GM18526 (cell line): ENCODE measurements around the gene APLN.

Experiments
- POLR2A ChIP-seq: IDR thresholded peaks from 3 replicates; pipeline ENCODE4 v1.6.1; 2011; ENCODE audit not compliant: insufficient read length; ENCODE audit errors: extremely low read depth

APLN gene

DNA sequence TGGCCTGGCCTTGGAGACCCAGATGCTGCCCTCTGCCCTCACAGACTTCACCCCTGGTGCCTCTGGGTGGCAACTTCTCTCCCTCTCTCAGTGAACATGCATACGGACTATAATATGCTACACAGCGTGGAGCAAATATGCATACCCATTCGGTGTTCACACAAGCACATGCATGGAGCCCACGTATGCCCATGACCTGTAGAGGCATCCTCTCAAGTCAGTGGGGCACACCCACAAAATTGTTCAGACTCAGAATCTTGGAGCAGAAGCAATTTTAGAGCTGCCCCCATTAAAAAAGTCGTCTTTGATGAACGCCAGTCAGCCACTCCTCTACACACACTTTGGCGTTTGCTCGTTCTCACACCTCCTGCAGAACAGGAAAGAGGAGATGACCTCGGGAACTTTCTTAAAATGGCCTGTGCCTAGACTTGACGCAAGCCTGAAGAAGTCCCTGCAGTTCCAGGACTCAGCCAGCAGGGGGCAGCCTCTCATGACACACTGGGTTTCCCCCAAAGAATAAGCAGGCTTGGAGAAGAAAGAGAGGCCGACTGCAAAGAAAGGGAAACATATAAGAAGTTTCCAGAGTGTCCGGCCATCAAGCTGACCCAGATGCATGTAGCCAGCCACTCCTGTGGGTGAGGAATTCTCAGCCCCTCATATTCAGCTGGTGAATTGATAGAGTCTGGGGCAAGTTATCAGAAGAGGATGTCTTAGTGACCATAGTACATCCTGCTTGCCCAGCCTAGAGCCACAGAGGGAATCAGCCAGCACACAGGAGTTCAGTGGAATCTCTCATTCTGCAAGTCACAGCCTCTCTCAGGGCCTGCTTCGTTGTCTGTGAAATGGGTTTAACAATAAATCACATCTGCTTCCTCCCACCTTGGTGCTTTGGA lies 17.3 kb downstream of the APLN start:
- no peak for TF ChIP-seq POLR2A

DNA sequence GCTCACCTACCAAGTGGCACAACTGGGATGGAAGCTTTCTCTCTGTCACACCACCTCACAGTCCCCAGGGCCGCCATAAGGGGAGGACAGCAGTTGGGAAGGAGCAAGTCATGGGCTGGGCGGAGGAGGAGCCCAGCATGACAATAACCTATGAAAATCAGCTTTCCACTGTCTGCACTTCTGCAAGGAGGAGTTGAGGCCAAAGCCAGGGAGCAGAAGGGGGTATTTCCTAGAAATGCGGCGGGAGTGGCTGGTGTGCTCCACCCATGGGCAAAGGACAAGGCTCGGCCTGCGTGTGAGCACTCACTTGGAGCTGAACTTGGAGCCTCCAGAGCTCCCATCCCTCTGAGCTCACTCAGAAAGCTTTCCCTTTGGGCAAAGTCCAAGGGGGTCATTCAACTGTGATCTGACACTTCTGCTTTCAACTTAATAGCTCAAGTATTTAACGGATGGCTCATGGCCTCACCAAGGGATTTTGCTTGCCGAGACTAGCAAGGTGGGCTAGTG lies 18.5 kb downstream of the APLN start:
- no peak for TF ChIP-seq POLR2A

DNA sequence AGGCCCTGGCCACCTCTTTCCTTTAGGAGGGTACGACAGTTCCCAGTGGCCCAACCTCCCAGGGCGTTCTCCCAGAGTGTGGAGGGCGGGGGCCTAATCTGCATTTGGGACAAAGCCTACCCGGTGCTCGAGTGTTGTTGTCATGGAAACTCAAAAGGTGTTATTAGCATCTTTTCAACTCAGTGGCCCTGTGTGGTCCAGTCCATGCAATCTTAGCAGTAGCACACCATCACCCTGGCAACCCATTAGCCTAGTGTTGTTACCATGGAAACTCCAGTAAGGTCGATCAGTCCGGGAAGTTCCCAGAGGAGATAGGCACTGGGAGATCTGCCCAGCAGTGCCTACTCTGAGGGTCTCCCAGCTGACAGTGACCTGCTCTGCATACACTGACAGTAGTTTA lies 20.2 kb downstream of the APLN start:
- no peak for TF ChIP-seq POLR2A

DNA sequence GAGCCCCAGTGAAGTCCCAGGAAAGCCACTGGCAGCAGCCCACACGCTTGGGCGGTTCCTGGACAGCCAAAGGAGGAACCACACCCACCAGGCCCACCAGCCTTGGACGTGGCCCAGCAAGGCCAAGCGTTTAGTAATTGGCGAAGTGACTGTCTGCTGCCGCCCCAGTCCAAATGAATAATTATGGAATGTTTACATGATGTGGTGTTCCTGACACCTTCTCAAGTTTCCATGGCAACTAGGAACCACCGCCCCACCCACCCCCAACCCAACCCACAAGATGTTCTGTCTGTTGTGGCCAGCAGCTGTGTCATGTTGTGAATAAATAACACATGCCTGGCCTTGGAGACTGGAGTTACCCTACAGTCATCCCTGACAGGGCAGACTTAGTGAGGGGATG lies 22.3 kb downstream of the APLN start:
- TF ChIP-seq POLR2A, result no peak

DNA sequence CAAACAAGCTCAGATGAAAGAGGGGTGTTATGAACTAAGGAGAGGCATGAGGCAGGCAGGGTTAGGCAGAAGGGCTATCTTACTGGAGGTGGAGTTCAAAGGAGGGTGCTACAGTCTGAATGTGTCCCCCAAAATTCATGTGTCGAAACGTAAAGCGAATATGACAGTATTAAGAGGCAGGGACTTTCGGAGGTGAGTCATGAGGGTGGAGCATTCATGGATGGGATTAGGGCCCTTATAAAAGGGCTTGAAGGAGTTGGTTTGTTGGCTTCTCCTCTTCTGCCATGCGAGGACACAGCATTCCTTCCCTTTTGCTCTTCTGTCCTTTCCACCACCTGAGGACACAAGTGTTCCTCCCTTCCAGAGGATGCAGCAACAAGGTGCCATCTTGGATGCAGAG lies 22.9 kb downstream of the APLN start:
- TF ChIP-seq POLR2A, result no peak

DNA sequence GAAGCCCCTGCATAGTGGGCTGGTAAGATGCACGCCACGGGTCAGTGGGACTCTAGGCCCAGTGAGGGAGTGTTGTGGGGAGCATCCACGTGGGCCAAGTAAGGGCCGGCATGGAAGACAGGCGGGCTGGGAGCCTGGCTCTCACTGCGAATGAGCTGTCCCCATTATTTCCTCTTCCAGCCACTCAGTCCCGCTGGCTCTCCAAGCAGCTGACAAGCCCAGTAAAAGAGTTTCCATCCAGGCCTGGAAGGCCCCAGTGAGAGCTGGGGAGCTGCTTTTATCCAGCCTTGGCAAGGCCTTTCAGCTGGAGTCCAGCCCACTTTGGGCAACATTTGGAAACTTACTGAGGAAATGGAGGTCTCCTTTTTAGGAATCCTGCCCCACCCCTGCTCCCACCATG lies 24.9 kb downstream of the APLN start:
- no peak for TF ChIP-seq POLR2A

DNA sequence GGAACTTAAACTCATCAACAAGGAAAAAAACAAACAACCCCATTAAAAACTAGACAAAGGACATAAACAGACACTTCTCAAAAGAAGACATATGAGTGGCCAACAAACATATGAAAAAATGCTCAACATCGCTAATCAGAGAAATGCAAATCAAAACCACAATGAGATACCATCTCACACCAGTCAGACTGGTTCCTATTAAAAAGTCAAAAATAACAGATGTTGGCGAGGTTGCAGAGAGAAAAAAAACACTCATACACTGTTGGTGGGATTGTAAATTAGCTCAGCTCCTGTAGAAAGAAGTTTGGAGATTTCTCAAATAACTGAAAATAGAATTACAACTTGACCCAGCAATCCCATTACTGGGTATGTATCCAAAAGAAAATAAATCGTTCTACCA lies 28.7 kb downstream of the APLN start:
- TF ChIP-seq POLR2A, result no peak

DNA sequence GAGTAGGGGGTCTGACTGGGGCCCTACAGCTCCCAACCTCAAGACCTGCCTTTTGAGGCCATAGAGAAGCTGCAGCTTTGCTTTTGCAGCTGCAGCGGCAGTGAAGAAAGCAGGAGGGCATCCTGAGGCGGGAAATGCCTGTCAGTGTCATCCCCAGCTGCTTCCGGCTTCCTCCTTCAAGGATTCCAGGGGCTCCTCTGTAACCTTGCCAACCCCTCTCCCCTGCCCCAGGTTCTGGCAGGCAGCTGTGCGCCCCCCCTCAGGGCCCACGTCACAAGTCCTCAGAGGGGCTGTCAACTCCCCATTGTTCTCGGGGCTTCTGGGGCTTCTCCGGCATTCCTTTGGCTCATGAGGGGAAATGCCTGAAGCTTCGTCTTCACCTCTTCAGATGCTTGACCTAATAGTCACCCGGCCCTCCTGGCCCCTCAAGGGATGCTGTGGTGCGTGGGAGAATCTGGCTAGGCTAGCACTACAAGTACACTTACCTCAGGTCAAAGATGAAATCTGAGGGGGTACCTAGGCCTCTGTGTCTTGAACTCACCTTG lies 31.9 kb downstream of the APLN start:
- TF ChIP-seq POLR2A, result no peak

DNA sequence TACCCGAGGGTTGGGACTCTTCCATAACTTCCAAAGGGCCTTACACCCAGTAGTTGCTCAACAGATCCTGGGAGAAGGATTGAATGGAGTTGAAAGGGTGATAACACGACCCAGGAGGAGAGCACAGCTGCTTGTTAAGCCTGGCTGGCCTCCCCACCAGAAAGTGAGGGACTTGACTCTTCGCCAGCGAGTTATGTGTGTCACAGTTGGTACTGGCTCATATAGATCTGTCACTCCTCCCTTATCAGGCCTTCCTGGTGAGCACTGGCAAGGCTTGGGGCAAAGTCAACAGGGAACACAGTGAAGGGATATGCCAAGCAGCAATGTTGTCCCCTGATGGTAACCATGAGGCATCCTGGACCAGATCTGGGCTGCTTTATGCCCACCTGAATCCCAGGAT lies 35.8 kb downstream of the APLN start:
- TF ChIP-seq POLR2A, result no peak

DNA sequence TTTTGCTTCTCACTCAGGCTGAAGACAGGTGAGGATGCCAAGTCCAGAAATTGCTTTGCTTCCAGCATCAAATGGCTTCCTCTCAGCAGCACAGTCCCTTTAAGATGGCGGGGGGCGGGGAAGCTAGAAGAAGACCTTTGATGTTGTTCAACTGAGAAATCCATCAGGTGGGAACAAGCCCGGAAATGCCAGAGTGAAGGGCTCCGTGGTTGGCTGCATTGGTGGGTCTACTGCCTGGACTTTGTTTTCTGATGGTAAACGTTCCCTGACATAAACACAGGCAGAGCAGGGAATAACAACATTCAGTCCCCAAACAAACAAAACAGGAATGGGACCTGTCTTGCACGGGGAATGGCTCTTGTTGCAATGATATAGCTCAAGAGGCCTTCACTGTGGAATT lies 37.3 kb downstream of the APLN start:
- no peak for TF ChIP-seq POLR2A

DNA sequence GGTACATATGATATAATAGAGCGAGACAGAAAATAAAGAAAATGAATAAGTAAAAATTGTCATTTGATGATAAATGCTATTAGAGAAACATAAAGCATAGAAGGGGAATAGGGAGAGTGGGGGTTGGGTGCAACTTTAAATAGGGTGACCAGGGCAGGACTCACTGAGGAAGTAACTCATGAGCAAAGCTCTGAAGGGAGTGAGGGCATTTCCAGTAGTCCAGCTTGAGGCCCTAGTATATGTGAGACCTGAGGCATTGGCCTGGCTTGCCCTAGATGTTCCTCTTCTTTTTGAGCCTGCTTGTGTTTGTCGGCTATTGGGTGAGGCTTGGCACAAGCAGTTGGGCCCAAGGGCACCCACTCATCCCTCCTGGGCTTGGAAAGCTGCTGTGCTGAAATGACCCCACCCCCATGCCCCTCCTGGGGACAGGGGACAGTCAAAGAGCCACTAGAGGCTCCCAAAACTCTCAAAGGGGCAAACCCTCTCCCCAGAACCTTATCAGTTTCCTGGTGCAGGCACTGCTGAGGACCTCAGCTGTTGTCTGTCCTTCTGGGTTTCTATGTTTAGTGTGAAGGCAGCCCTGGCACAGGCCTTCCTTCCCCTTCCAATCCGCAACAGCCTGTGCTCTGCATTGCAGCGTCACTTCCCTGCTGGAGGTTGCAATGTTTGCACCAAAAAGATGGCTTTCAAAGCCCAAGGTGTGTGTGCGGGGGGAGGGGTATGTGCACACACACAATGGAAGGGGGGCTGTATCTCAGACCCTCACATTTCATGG lies 40.1 kb downstream of the APLN start:
- no peak for TF ChIP-seq POLR2A

DNA sequence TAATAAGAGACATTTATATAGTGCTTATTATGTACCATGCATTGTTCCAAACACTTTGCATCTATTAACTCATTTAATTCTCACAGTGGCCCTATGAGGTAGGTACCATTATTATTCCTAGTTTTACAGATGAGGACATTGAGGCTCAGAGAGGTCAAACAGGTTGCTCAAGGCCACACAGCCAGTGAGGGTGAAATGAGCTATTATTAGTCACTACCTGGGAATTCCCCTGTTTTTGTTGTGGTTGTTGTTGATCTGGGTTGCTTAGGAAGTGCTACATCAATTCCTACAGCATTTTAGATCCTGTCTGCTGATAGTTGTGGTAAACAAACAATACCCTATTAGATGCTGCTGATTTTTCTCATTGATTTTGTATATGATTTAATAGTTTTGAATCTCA lies 41.2 kb downstream of the APLN start:
- no peak for TF ChIP-seq POLR2A

DNA sequence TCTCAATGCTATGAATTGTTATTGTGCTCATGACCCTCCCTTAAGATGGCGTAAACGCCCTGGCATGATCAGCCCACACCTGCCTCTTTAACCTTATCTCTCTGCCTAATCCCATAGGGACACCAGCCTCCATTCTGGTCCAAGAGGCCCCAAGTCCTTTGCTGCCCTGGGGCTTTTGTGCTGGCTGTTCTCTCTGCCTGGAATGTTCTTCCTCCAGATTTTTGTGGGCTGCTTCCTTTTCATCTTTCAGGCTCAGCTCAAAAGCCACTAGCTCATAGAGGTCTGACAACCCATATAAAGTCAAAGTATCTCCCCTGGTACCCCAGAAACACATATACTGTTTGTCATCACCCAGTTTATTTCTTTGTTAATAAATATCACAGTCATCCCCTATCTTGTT lies 42.4 kb downstream of the APLN start:
- TF ChIP-seq POLR2A, result no peak

DNA sequence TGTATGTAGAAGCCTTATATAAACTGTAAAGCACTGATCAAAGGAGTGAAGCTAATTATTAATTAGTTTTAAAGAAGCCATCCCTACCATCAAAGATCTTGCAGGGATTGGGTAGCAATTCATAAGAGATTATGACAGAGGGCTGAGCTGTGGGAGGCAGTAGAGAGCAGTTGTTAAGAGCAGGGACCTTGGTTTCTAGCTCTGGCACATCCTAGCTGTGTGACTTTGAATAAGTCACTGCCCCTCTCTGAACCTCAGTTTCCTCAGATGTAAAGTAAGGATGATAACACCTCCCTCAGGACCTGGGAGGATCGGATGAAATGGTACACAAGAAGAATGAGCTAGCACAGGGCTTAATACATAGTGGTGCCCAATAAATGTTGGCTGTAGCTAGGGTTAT lies 45.4 kb downstream of the APLN start:
- no peak for TF ChIP-seq POLR2A

DNA sequence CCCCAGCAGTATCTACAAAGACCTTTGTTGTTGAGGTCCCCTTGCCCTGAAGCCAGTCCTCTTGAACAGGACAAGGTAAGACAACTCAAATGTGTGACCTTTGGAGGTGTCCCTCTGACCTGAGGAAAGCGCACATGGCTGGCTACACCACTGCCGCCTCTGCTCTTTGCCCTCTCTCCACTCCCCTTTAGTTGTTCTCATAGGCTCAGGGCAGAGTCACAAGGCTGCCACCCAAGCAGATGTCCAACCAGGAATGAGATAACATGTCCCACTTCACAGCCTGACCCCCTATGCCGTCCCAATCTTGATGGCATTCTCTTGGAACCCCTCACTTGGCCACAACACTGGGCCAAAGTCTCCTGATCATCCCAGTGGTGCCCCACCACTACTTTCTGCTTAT lies 46.3 kb downstream of the APLN start:
- no peak for TF ChIP-seq POLR2A

DNA sequence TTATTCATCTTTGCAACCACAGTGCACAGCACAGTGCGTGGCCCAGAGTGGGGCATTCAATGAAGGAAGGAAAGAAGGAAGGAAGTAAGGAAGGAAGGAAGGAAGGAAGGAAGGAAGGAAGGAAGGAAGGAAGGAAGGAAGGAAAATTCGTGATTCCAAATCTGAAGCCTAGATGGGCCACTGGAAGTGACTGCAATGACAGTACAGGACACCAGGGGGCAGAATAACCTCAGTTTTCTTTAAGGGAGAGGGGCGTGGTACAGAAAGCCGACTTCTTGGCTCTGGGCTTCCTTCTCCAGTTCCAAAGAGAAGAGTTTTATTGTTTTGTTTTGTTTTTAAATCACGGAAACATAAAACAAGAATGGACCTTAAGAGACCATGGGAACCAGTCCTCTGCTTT lies 47.8 kb downstream of the APLN start:
- no peak for TF ChIP-seq POLR2A
